Panc1 (cell line): ENCODE data around the gene PRSS21.

Experiments used
- POLR2AphosphoS5 ChIP-seq: IDR thresholded peaks from 2 replicates; pipeline ENCODE4 v1.6.1; 2012; ENCODE audit warnings: mild to moderate bottlenecking, low read depth, low read length, moderate library complexity
- TCF7L2 ChIP-seq: IDR thresholded peaks from 2 replicates; pipeline ENCODE4 v1.6.1; 2011; ENCODE audit warnings: mild to moderate bottlenecking, low read depth, low read length, inconsistent platforms
- TF ChIP-seq, protein P1 (sequence below): fragments of 450-650 bp; IDR thresholded peaks from 2 replicates; pipeline ENCODE4 v1.5.1; 2017; ENCODE audit warnings: mild to moderate bottlenecking
- TF ChIP-seq, protein P2 (sequence below), 2 experiments: IDR thresholded peaks; 2 replicates each; pipeline ENCODE4 v1.6.1; 2011 to 2012; ENCODE audit warnings: low read depth in 2 of 2, control low read depth in 1 of 2, low read length in 1 of 2, mild to moderate bottlenecking in 1 of 2, moderate library complexity in 1 of 2; ENCODE audit not compliant: insufficient read depth in 1 of 2

DNA sequence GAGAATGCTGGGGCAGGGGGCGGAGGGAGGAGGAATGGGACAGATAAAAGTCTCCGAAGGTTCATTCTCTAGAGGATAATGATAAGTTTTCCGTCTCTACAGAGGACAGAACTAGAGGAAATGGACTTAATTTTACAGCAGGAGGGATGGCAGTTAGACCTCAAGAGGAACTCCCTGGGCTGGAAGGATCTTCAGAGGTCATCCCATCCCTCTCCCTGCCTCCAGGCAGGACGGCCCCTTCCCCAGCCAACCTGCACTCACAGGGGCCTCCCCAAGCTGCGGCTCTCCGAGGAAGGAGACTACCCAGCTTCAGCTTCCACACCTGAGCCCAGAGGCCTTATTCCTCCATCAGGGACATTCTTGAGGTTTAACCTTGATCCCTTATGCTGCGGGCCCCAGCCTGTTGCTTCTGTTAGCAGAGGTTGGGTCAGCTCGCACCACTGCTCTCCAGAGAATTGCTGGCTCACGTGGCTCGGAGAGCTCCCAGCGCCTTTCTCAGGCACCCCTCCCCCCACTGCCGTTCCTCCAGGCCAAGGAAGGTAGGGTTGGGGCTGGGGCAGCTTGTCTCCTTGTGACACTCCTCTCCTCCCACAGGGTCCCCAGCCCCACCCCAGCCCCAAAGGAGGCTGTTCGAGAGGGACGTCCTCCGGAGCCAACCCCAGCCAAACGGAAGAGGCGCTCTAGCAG, 48.5 kb upstream of the PRSS21 start:
- TF ChIP-seq, protein P1, sequence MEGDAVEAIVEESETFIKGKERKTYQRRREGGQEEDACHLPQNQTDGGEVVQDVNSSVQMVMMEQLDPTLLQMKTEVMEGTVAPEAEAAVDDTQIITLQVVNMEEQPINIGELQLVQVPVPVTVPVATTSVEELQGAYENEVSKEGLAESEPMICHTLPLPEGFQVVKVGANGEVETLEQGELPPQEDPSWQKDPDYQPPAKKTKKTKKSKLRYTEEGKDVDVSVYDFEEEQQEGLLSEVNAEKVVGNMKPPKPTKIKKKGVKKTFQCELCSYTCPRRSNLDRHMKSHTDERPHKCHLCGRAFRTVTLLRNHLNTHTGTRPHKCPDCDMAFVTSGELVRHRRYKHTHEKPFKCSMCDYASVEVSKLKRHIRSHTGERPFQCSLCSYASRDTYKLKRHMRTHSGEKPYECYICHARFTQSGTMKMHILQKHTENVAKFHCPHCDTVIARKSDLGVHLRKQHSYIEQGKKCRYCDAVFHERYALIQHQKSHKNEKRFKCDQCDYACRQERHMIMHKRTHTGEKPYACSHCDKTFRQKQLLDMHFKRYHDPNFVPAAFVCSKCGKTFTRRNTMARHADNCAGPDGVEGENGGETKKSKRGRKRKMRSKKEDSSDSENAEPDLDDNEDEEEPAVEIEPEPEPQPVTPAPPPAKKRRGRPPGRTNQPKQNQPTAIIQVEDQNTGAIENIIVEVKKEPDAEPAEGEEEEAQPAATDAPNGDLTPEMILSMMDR, result no peak
- TF ChIP-seq POLR2AphosphoS5 (peak; percentile 38; the same call in 1 of the 2 replicates), TCF7L2 (no peak)
- TF ChIP-seq, protein P2, sequence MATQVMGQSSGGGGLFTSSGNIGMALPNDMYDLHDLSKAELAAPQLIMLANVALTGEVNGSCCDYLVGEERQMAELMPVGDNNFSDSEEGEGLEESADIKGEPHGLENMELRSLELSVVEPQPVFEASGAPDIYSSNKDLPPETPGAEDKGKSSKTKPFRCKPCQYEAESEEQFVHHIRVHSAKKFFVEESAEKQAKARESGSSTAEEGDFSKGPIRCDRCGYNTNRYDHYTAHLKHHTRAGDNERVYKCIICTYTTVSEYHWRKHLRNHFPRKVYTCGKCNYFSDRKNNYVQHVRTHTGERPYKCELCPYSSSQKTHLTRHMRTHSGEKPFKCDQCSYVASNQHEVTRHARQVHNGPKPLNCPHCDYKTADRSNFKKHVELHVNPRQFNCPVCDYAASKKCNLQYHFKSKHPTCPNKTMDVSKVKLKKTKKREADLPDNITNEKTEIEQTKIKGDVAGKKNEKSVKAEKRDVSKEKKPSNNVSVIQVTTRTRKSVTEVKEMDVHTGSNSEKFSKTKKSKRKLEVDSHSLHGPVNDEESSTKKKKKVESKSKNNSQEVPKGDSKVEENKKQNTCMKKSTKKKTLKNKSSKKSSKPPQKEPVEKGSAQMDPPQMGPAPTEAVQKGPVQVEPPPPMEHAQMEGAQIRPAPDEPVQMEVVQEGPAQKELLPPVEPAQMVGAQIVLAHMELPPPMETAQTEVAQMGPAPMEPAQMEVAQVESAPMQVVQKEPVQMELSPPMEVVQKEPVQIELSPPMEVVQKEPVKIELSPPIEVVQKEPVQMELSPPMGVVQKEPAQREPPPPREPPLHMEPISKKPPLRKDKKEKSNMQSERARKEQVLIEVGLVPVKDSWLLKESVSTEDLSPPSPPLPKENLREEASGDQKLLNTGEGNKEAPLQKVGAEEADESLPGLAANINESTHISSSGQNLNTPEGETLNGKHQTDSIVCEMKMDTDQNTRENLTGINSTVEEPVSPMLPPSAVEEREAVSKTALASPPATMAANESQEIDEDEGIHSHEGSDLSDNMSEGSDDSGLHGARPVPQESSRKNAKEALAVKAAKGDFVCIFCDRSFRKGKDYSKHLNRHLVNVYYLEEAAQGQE (IDR thresholded peaks at IDR 0.05; ENCODE audit: insufficient read depth in 1 of 2, low read depth in 2 of 2, low read length in 1 of 2), result no peak
